ENCODE data around the gene STK39.

DNA sequence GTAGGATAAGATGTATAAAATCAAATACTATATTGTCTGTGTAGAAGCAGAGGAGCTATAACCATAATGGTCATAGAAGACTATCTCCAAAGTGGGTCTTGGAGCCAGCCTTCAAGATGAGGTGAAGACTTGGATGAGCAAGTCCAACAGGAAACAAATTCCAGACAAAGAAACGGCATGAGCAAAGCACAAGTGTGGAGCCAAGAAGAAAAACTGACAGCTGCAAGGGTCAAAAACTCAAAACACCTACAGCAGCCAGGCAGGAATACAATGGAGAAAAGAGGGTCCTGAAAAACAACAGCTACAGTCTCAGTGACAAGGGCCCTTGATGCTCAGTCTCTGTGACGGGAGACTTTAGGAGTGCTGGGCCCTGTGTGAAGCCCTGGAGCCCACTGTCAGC lies 102.4 kb downstream of the STK39 start:
- TF ChIP-seq EZH2 (IDR thresholded peaks at IDR 0.05; ENCODE audit: insufficient read depth, poor library complexity, severe bottlenecking) = no peak
- TF ChIP-seq EZH2phosphoT487 (IDR thresholded peaks at IDR 0.05; ENCODE audit: insufficient read depth, low read depth) = no peak

All from GM23248 (cell line).